Measurements from ENCODE around the gene MCC.

MCC gene

GRCh38 chr5:113157886-113158285 is 330.4 kb downstream of the MCC start:
- Histone ChIP-seq H3K27me3 (replicated peaks; ENCODE audit: control insufficient read depth, insufficient read depth, low read length, poor library complexity, severe bottlenecking) (no peaks in the 10 kb centered on the region), H3K9me3 (ENCODE audit: control insufficient read depth, low read length) (no peaks in the 10 kb centered on the region), H3K4me3 (ENCODE audit: insufficient read depth, low read depth, low read length, poor library complexity, severe bottlenecking) (no peak overlapping the region), H3K27ac (ENCODE audit: insufficient read depth, low read length, poor library complexity, severe bottlenecking) (no peak overlapping the region), H3K4me1 (ENCODE audit: control insufficient read depth, insufficient read depth, low read length, poor library complexity, severe bottlenecking) (no peaks in the 10 kb centered on the region), H3K36me3 (ENCODE audit: control insufficient read depth, insufficient read depth, low read length) (no peaks in the 10 kb centered on the region)
- DNase-seq = no peak

GRCh38 chr5:113156271-113156877 is 331.9 kb downstream of the MCC start:
- Histone ChIP-seq H3K9me3 (ENCODE audit: control insufficient read depth, low read length) (no peaks in the 10 kb centered on the region), H3K36me3 (ENCODE audit: control insufficient read depth, insufficient read depth, low read length) (no peaks in the 10 kb centered on the region), H3K27ac (ENCODE audit: insufficient read depth, low read length, poor library complexity, severe bottlenecking) (no peak overlapping the region), H3K4me3 (ENCODE audit: insufficient read depth, low read depth, low read length, poor library complexity, severe bottlenecking) (no peak overlapping the region), H3K27me3 (replicated peaks; ENCODE audit: control insufficient read depth, insufficient read depth, low read length, poor library complexity, severe bottlenecking) (no peaks in the 10 kb centered on the region), H3K4me1 (ENCODE audit: control insufficient read depth, insufficient read depth, low read length, poor library complexity, severe bottlenecking) (no peaks in the 10 kb centered on the region)
- no peak for DNase-seq

GRCh38 chr5:113153512-113154097 is 334.6 kb downstream of the MCC start:
- Histone ChIP-seq H3K9me3 (ENCODE audit: control insufficient read depth, low read length) (no peaks in the 10 kb centered on the region), H3K27ac (ENCODE audit: insufficient read depth, low read length, poor library complexity, severe bottlenecking) (no peak overlapping the region), H3K27me3 (replicated peaks; ENCODE audit: control insufficient read depth, insufficient read depth, low read length, poor library complexity, severe bottlenecking) (no peaks in the 10 kb centered on the region), H3K4me3 (ENCODE audit: insufficient read depth, low read depth, low read length, poor library complexity, severe bottlenecking) (no peak overlapping the region), H3K36me3 (ENCODE audit: control insufficient read depth, insufficient read depth, low read length) (no peaks in the 10 kb centered on the region), H3K4me1 (ENCODE audit: control insufficient read depth, insufficient read depth, low read length, poor library complexity, severe bottlenecking) (no peaks in the 10 kb centered on the region)
- no peak for DNase-seq

GRCh38 chr5:113152380-113152740 is 335.9 kb downstream of the MCC start:
- Histone ChIP-seq H3K27me3 (replicated peaks; ENCODE audit: control insufficient read depth, insufficient read depth, low read length, poor library complexity, severe bottlenecking) (no peaks in the 10 kb centered on the region), H3K27ac (ENCODE audit: insufficient read depth, low read length, poor library complexity, severe bottlenecking) (no peak overlapping the region), H3K9me3 (ENCODE audit: control insufficient read depth, low read length) (no peaks in the 10 kb centered on the region), H3K4me3 (ENCODE audit: insufficient read depth, low read depth, low read length, poor library complexity, severe bottlenecking) (no peak overlapping the region), H3K36me3 (ENCODE audit: control insufficient read depth, insufficient read depth, low read length) (no peaks in the 10 kb centered on the region), H3K4me1 (ENCODE audit: control insufficient read depth, insufficient read depth, low read length, poor library complexity, severe bottlenecking) (no peaks in the 10 kb centered on the region)
- DNase-seq = no peak

GRCh38 chr5:113151641-113152379 is 336.4 kb downstream of the MCC start:
- no peaks in the 10 kb centered on the region for H3K36me3 ChIP-seq (ENCODE audit: control insufficient read depth, insufficient read depth, low read length)
- no peaks in the 10 kb centered on the region for H3K27me3 ChIP-seq (replicated peaks; ENCODE audit: control insufficient read depth, insufficient read depth, low read length, poor library complexity, severe bottlenecking)
- no peak overlapping the region for H3K27ac ChIP-seq (ENCODE audit: insufficient read depth, low read length, poor library complexity, severe bottlenecking)
- no peaks in the 10 kb centered on the region for H3K9me3 ChIP-seq (ENCODE audit: control insufficient read depth, low read length)
- no peak for DNase-seq
- no peak overlapping the region for H3K4me3 ChIP-seq (ENCODE audit: insufficient read depth, low read depth, low read length, poor library complexity, severe bottlenecking)
- no peaks in the 10 kb centered on the region for H3K4me1 ChIP-seq (ENCODE audit: control insufficient read depth, insufficient read depth, low read length, poor library complexity, severe bottlenecking)

- no peaks in the 10 kb centered on the region for H3K36me3 ChIP-seq (ENCODE audit: control insufficient read depth, insufficient read depth, low read length)
These were observed 337.4 kb downstream of the MCC start for GRCh38 chr5:113150821-113151220.

GRCh38 chr5:113150221-113150620 is 338.0 kb downstream of the MCC start:
- Histone ChIP-seq H3K4me3 (ENCODE audit: insufficient read depth, low read depth, low read length, poor library complexity, severe bottlenecking) (no peak overlapping the region), H3K4me1 (ENCODE audit: control insufficient read depth, insufficient read depth, low read length, poor library complexity, severe bottlenecking) (no peaks in the 10 kb centered on the region), H3K9me3 (ENCODE audit: control insufficient read depth, low read length) (no peaks in the 10 kb centered on the region), H3K27me3 (replicated peaks; ENCODE audit: control insufficient read depth, insufficient read depth, low read length, poor library complexity, severe bottlenecking) (no peaks in the 10 kb centered on the region), H3K36me3 (ENCODE audit: control insufficient read depth, insufficient read depth, low read length) (no peaks in the 10 kb centered on the region), H3K27ac (ENCODE audit: insufficient read depth, low read length, poor library complexity, severe bottlenecking) (no peak overlapping the region)
- no peak for DNase-seq

More at GRCh38 chr5:113150821-113151220, 337.4 kb downstream of the MCC start:
- no peaks in the 10 kb centered on the region for H3K9me3 ChIP-seq (ENCODE audit: control insufficient read depth, low read length)
- H3K27me3 ChIP-seq (replicated peaks; ENCODE audit: control insufficient read depth, insufficient read depth, low read length, poor library complexity, severe bottlenecking) = no peaks in the 10 kb centered on the region
- no peak overlapping the region for H3K4me3 ChIP-seq (ENCODE audit: insufficient read depth, low read depth, low read length, poor library complexity, severe bottlenecking)
- no peak overlapping the region for H3K27ac ChIP-seq (ENCODE audit: insufficient read depth, low read length, poor library complexity, severe bottlenecking)
- no peak for DNase-seq
- H3K4me1 ChIP-seq (ENCODE audit: control insufficient read depth, insufficient read depth, low read length, poor library complexity, severe bottlenecking) = no peaks in the 10 kb centered on the region

- Histone ChIP-seq H3K27ac (ENCODE audit: insufficient read depth, low read length, poor library complexity, severe bottlenecking) (no peak overlapping the region), H3K9me3 (ENCODE audit: control insufficient read depth, low read length) (no peaks in the 10 kb centered on the region), H3K27me3 (replicated peaks; ENCODE audit: control insufficient read depth, insufficient read depth, low read length, poor library complexity, severe bottlenecking) (no peaks in the 10 kb centered on the region), H3K4me3 (ENCODE audit: insufficient read depth, low read depth, low read length, poor library complexity, severe bottlenecking) (no peak overlapping the region), H3K4me1 (ENCODE audit: control insufficient read depth, insufficient read depth, low read length, poor library complexity, severe bottlenecking) (no peaks in the 10 kb centered on the region), H3K36me3 (ENCODE audit: control insufficient read depth, insufficient read depth, low read length) (no peaks in the 10 kb centered on the region)
- DNase-seq = no peak
These were observed 340.7 kb downstream of the MCC start for GRCh38 chr5:113147537-113147936.

GRCh38 chr5:113147101-113147508 is 341.1 kb downstream of the MCC start:
- H3K27ac ChIP-seq (ENCODE audit: insufficient read depth, low read length, poor library complexity, severe bottlenecking) = no peak overlapping the region
- no peaks in the 10 kb centered on the region for H3K4me1 ChIP-seq (ENCODE audit: control insufficient read depth, insufficient read depth, low read length, poor library complexity, severe bottlenecking)
- H3K9me3 ChIP-seq (ENCODE audit: control insufficient read depth, low read length) = no peaks in the 10 kb centered on the region
- H3K27me3 ChIP-seq (replicated peaks; ENCODE audit: control insufficient read depth, insufficient read depth, low read length, poor library complexity, severe bottlenecking) = no peaks in the 10 kb centered on the region
- no peak for DNase-seq
- H3K36me3 ChIP-seq (ENCODE audit: control insufficient read depth, insufficient read depth, low read length) = no peaks in the 10 kb centered on the region
- H3K4me3 ChIP-seq (ENCODE audit: insufficient read depth, low read depth, low read length, poor library complexity, severe bottlenecking) = no peak overlapping the region

- DNase-seq = no peak
- Histone ChIP-seq H3K36me3 (ENCODE audit: control insufficient read depth, insufficient read depth, low read length) (no peaks in the 10 kb centered on the region), H3K4me3 (ENCODE audit: insufficient read depth, low read depth, low read length, poor library complexity, severe bottlenecking) (no peak overlapping the region), H3K27me3 (replicated peaks; ENCODE audit: control insufficient read depth, insufficient read depth, low read length, poor library complexity, severe bottlenecking) (no peaks in the 10 kb centered on the region), H3K9me3 (ENCODE audit: control insufficient read depth, low read length) (no peaks in the 10 kb centered on the region), H3K27ac (ENCODE audit: insufficient read depth, low read length, poor library complexity, severe bottlenecking) (no peak overlapping the region), H3K4me1 (ENCODE audit: control insufficient read depth, insufficient read depth, low read length, poor library complexity, severe bottlenecking) (no peaks in the 10 kb centered on the region)
These were observed 342.4 kb downstream of the MCC start for GRCh38 chr5:113145757-113146387.
